22Rv1 (cell line): Measurements from ENCODE around the gene OR10AD1.
"Not testable (repeated sequence)": the region's sequence is repeated elsewhere in the genome, so short reads cannot be mapped to it uniquely, and the experiment has no call there.

Experiments used
- H3K27ac ChIP-seq: fragments of 450-650 bp; 2 replicates; pipeline ENCODE4 v1.5.1; 2017
- CTCF ChIP-seq: fragments of 450-650 bp; IDR thresholded peaks from 2 replicates; pipeline ENCODE4 v1.5.1; 2017; ENCODE audit warnings: mild to moderate bottlenecking
- ZFX ChIP-seq: fragments of 450-650 bp; IDR thresholded peaks from 2 replicates; pipeline ENCODE4 v1.6.1; 2017; ENCODE audit warnings: antibody characterized with exemption, borderline replicate concordance

The OR10AD1 gene

GRCh38 chr12:48203192-48203591, at the start of gene OR10AD1:
OR10AD1 (minus strand) TSS chr12:48203292; CDS start chr12:48203292, 0 bp downstream.
- H3K27ac ChIP-seq: no peak within 1 kb of the TSS
- no peak for TF ChIP-seq CTCF
- no peak for TF ChIP-seq ZFX

- H3K27ac ChIP-seq: no peak overlapping the region
- no peak for TF ChIP-seq CTCF
- no peak for TF ChIP-seq ZFX
These were observed 44.3 kb upstream of the OR10AD1 start for GRCh38 chr12:48247181-48247966.

GRCh38 chr12:48237162-48237561, 34.1 kb upstream of the OR10AD1 start:
- TF ChIP-seq ZFX (no peak), CTCF (no peak)
- no peak overlapping the region for H3K27ac ChIP-seq

- no peak for TF ChIP-seq CTCF
- no peak for TF ChIP-seq ZFX
- H3K27ac ChIP-seq: no peak overlapping the region
These were observed 32.8 kb upstream of the OR10AD1 start for GRCh38 chr12:48235796-48236333.

- not testable (repeated sequence) for H3K27ac ChIP-seq
These were observed 28.3 kb upstream of the OR10AD1 start for GRCh38 chr12:48231169-48231958.

- not testable (repeated sequence) for H3K27ac ChIP-seq
These were observed 21.4 kb upstream of the OR10AD1 start for GRCh38 chr12:48224533-48224932.

- H3K27ac ChIP-seq: no peak overlapping the region
- TF ChIP-seq CTCF (no peak), ZFX (no peak)
These were observed 18.6 kb upstream of the OR10AD1 start for GRCh38 chr12:48221645-48222044.

- no peak for TF ChIP-seq ZFX
- no peak for TF ChIP-seq CTCF
- no peak overlapping the region for H3K27ac ChIP-seq
These were observed 17.6 kb upstream of the OR10AD1 start for GRCh38 chr12:48220701-48221100.
